ENCODE data around the gene PRDM1. TPM values are rescaled to one million over a fixed set of nuclear protein-coding genes. Genes with fewer than 3 reads are reported as not detected.

Gene PRDM1
- polyA plus RNA-seq, 1 experiment, result 3.7 TPM

DNA sequence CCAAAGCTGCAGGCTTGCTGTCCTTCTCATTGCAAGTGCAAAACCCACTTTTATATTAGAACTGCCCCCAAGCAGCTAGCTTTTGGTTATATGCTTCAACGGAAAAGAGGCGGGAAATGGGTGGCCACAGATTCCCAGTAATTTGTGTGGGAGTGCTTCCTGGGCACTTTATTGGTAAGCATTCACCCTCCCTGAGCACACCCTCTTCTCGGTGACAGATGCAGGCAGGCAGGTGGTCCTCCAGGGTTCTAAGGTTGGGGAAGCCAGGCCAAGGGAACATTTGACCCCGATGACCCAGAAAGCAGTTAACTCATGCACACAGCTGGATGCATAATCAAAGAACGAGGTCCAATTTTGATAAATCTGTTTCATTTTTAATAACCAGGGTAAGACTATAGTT lies 29.1 kb downstream of the PRDM1 start:
- TF ChIP-seq, protein P1, sequence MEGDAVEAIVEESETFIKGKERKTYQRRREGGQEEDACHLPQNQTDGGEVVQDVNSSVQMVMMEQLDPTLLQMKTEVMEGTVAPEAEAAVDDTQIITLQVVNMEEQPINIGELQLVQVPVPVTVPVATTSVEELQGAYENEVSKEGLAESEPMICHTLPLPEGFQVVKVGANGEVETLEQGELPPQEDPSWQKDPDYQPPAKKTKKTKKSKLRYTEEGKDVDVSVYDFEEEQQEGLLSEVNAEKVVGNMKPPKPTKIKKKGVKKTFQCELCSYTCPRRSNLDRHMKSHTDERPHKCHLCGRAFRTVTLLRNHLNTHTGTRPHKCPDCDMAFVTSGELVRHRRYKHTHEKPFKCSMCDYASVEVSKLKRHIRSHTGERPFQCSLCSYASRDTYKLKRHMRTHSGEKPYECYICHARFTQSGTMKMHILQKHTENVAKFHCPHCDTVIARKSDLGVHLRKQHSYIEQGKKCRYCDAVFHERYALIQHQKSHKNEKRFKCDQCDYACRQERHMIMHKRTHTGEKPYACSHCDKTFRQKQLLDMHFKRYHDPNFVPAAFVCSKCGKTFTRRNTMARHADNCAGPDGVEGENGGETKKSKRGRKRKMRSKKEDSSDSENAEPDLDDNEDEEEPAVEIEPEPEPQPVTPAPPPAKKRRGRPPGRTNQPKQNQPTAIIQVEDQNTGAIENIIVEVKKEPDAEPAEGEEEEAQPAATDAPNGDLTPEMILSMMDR (IDR thresholded peaks at IDR 0.05; ENCODE audit: low read depth, low read length), result no peak
- CTCF ChIA-PET, result no interaction called here
- DNase-seq (ENCODE audit: low read depth, low spot score), result no peak
- Histone ChIP-seq H3K27ac (ENCODE audit: low read depth, low read length) (no peak overlapping the region), H3K4me3 (ENCODE audit: low read depth, low read length) (no peak overlapping the region), H3K27me3 (ENCODE audit: control insufficient read depth, insufficient read depth, low read length) (no peaks in the 10 kb centered on the region), H3K9me3 (ENCODE audit: control insufficient read depth, insufficient read depth, low read length) (no peaks in the 10 kb centered on the region)
- POLR2A ChIA-PET, result no interaction called here

- no peak overlapping the region for H3K4me3 ChIP-seq (ENCODE audit: low read depth, low read length)
- POLR2A ChIA-PET, result no interaction called here
- no peak overlapping the region for H3K27ac ChIP-seq (ENCODE audit: low read depth, low read length)
- H3K27me3 ChIP-seq (ENCODE audit: control insufficient read depth, insufficient read depth, low read length), result no peaks in the 10 kb centered on the region
- no peaks in the 10 kb centered on the region for H3K9me3 ChIP-seq (ENCODE audit: control insufficient read depth, insufficient read depth, low read length)
- DNase-seq (ENCODE audit: low read depth, low spot score), result no peak
- CTCF ChIA-PET, result interaction anchor here (1.3 kb wide), 1 partner anchor 107 kb away, joined by 3 read pairs; no protein-coding TSS in a partner anchor
- TF ChIP-seq, protein P1 (IDR thresholded peaks at IDR 0.05; ENCODE audit: low read depth, low read length), result no peak
Observed at GRCh38 chr6:106116125-106116832, 30.1 kb downstream of the PRDM1 start.

DNA sequence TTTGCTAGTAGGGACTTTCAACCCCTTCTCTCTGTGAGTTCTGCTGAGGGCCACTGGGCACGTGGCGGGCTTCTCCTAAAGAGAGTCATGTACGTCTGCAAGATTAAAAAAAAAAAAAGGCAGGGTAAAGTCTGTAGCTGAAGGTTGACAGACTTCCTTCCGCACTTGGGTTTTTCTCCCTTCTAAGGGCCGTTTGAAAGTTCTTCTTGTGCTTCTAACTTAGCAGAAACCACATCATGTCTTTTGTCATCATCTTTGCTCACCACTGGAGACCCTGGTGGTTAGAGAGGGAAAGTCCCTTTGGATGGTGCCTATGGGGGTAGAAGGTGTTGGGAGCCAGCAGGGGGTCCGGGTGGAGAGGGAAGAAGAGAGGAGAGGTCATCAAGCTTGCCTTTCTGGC lies 31.4 kb downstream of the PRDM1 start:
- POLR2A ChIA-PET, result no interaction called here
- DNase-seq (ENCODE audit: low read depth, low spot score), result no peak
- Histone ChIP-seq H3K4me3 (ENCODE audit: low read depth, low read length) (no peak overlapping the region), H3K9me3 (ENCODE audit: control insufficient read depth, insufficient read depth, low read length) (no peaks in the 10 kb centered on the region), H3K27ac (ENCODE audit: low read depth, low read length) (no peak overlapping the region), H3K27me3 (ENCODE audit: control insufficient read depth, insufficient read depth, low read length) (no peaks in the 10 kb centered on the region)
- CTCF ChIA-PET, result interaction anchor here (1.0 kb wide), 1 partner anchor 60 kb away, joined by 3 read pairs; no protein-coding TSS in a partner anchor
- TF ChIP-seq, protein P1 (IDR thresholded peaks at IDR 0.05; ENCODE audit: low read depth, low read length), result no peak

- Histone ChIP-seq H3K27ac (ENCODE audit: low read depth, low read length) (no peak overlapping the region), H3K4me3 (ENCODE audit: low read depth, low read length) (no peak overlapping the region), H3K9me3 (ENCODE audit: control insufficient read depth, insufficient read depth, low read length) (no peaks in the 10 kb centered on the region), H3K27me3 (ENCODE audit: control insufficient read depth, insufficient read depth, low read length) (no peaks in the 10 kb centered on the region)
- TF ChIP-seq, protein P1 (IDR thresholded peaks at IDR 0.05; ENCODE audit: low read depth, low read length), result no peak
- POLR2A ChIA-PET, result no interaction called here
- DNase-seq (ENCODE audit: low read depth, low spot score), result no peak
- CTCF ChIA-PET, result interaction anchor here (0.8 kb wide), 2 partner anchors 13 to 14 kb away, joined by 3 to 4 read pairs; no protein-coding TSS in a partner anchor
Observed at GRCh38 chr6:106118835-106119431, 32.8 kb downstream of the PRDM1 start.

DNA sequence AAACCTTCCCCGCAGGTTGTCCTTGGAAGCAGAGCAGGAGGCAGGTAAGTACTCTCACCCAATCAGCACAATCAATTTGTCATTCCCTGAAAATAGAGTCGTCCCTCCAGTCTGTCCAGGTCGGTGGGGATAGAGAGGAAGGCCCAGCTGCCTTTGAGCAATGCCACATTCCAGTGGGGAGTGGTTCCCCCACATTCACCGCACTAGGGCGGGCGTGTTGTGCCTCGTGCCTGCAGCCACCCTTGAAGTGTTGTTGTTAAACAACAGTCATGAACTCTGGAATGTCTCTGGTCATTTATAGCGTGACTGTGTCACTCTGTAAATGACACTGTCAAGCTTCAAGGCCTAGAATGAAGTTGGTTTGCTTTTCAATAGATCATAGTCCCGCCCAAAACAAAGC lies 33.4 kb downstream of the PRDM1 start:
- CTCF ChIA-PET, result no interaction called here
- POLR2A ChIA-PET, result no interaction called here

More for the DNA sequence above, 33.4 kb downstream of the PRDM1 start:
- TF ChIP-seq, protein P1 (IDR thresholded peaks at IDR 0.05; ENCODE audit: low read depth, low read length), result no peak
- no peak overlapping the region for H3K27ac ChIP-seq (ENCODE audit: low read depth, low read length)
- no peaks in the 10 kb centered on the region for H3K27me3 ChIP-seq (ENCODE audit: control insufficient read depth, insufficient read depth, low read length)
- H3K9me3 ChIP-seq (ENCODE audit: control insufficient read depth, insufficient read depth, low read length), result no peaks in the 10 kb centered on the region
- H3K4me3 ChIP-seq (ENCODE audit: low read depth, low read length), result no peak overlapping the region
- DNase-seq (ENCODE audit: low read depth, low spot score), result no peak

Data from AG04450 (cell line).